ENCODE results near the gene R3HDML.

R3HDML gene

DNA sequence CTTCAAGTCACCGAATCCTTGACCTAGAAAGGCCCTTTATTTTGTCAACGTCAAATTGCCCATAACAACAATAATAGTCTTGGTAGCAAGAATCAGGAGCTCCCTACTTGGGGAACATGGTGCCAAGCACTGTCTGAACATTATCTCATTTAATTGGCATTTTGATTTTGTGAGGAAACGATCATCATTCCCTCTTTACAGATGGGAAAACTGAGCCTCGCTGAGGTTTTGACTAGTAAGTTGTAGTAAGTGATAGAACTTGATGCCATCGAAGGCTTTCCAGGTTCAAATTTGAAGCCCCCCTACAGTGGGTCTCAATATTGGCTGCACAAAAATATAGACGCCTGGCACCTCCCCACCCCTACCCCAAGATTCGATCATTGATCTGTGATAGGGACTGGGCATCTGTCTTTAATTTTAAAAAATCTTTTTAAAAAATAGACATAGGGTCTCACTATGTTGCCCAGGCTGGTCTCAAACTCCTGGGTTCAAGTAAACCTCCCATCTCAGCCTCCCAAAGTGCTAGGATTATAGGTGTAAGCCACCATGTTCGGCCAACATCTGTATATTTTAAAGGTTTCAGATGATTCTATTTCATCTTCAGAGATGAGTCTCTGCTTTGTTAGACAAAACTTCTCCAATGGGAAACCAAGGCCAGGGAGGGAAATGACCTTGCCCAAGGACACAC, 55.4 kb downstream of the R3HDML start:
- Histone ChIP-seq H3K4me1 (ENCODE audit: insufficient read depth, low read length) (no peaks in the 10 kb centered on the region), H3K4me2 (ENCODE audit: insufficient read depth, low read length) (no peak overlapping the region), H3K9ac (ENCODE audit: low read depth, low read length) (no peak overlapping the region), H4K20me1 (ENCODE audit: insufficient read depth, low read length) (no peaks in the 10 kb centered on the region), H3K4me3 (ENCODE audit: low read depth in 1 of 2, low read length in 2 of 2) (no peak overlapping the region), H3K27ac (ENCODE audit: low read length) (no peak overlapping the region), H3K27me3 (ENCODE audit: insufficient read depth, low read length, poor library complexity) (peaks cover 25% of the 10 kb centered on the region), H3K9me3 (ENCODE audit: insufficient read depth, low read length, severe bottlenecking) (no peaks in the 10 kb centered on the region), H2AFZ (ENCODE audit: low read depth, low read length) (no peak overlapping the region), H3K36me3 (ENCODE audit: insufficient read depth, low read length) (no peaks in the 10 kb centered on the region), H3K79me2 (ENCODE audit: insufficient read depth, low read length) (no peaks in the 10 kb centered on the region)
- TF ChIP-seq, protein P1, sequence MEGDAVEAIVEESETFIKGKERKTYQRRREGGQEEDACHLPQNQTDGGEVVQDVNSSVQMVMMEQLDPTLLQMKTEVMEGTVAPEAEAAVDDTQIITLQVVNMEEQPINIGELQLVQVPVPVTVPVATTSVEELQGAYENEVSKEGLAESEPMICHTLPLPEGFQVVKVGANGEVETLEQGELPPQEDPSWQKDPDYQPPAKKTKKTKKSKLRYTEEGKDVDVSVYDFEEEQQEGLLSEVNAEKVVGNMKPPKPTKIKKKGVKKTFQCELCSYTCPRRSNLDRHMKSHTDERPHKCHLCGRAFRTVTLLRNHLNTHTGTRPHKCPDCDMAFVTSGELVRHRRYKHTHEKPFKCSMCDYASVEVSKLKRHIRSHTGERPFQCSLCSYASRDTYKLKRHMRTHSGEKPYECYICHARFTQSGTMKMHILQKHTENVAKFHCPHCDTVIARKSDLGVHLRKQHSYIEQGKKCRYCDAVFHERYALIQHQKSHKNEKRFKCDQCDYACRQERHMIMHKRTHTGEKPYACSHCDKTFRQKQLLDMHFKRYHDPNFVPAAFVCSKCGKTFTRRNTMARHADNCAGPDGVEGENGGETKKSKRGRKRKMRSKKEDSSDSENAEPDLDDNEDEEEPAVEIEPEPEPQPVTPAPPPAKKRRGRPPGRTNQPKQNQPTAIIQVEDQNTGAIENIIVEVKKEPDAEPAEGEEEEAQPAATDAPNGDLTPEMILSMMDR (IDR thresholded peaks at IDR 0.05; ENCODE audit: borderline replicate concordance, extremely low read depth, low read length, poor library complexity, severe bottlenecking), result no peak
- TF ChIP-seq EZH2 (IDR thresholded peaks at IDR 0.05; ENCODE audit: borderline replicate concordance, low read depth, low read length, severe bottlenecking), result no peak
- DNase-seq (no peak), ATAC-seq (ENCODE audit: insufficient read depth, low read depth) (no peak)

DNA sequence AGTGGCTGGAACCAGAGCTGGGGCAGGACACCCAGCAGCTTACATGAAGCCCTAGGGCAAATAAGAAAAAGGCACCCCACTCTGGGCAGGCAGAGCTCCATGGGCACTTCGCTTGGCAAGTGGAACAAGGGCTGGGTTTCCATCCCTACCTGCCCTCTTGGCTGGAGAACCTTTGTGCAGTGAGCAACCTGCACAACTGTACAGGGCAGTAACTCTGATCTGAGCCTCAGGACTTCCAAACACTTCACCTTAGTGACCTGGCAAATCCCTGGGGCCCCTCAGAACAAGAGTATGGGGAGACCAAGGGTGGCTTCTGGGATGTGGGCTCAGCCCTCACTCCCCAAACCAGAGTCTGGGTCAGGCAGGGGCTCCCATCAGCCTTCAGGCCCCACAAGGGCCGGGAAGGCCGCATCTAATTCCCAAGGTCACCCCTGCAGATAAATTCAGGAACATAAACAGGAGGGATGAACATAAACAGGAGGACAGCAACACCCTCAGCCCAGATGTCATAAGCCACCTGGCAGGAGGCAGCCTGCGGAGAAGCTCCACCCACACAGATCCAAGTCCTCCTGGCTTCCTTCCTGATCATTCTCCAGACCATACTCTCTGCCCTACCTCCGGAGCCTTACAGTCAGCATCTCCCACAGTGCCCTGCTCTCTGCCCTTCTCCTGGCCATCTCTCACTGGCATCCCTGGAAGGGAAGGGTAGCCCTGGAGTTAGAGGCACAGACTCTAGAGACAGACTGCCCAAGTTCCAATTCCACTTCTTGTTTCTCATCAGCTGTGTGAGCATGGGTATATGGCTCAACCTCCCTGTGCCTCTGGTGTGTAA, 56.1 kb downstream of the R3HDML start:
- H3K9me3 ChIP-seq (ENCODE audit: insufficient read depth, low read length, severe bottlenecking), result no peaks in the 10 kb centered on the region
- ATAC-seq (ENCODE audit: insufficient read depth, low read depth), result no peak
- no peaks in the 10 kb centered on the region for H3K36me3 ChIP-seq (ENCODE audit: insufficient read depth, low read length)
- no peak overlapping the region for H2AFZ ChIP-seq (ENCODE audit: low read depth, low read length)
- no peaks in the 10 kb centered on the region for H3K79me2 ChIP-seq (ENCODE audit: insufficient read depth, low read length)
- no peak for DNase-seq
- H3K4me3 ChIP-seq (ENCODE audit: low read depth in 1 of 2, low read length in 2 of 2), result no peak overlapping the region
- no peaks in the 10 kb centered on the region for H4K20me1 ChIP-seq (ENCODE audit: insufficient read depth, low read length)
- TF ChIP-seq EZH2 (IDR thresholded peaks at IDR 0.05; ENCODE audit: borderline replicate concordance, low read depth, low read length, severe bottlenecking), result no peak
- TF ChIP-seq, protein P1 (IDR thresholded peaks at IDR 0.05; ENCODE audit: borderline replicate concordance, extremely low read depth, low read length, poor library complexity, severe bottlenecking), result no peak
- no peak overlapping the region for H3K4me2 ChIP-seq (ENCODE audit: insufficient read depth, low read length)
- peaks cover 31% of the 10 kb centered on the region for H3K27me3 ChIP-seq (ENCODE audit: insufficient read depth, low read length, poor library complexity)
- no peaks in the 10 kb centered on the region for H3K4me1 ChIP-seq (ENCODE audit: insufficient read depth, low read length)
- no peak overlapping the region for H3K27ac ChIP-seq (ENCODE audit: low read length)
- H3K9ac ChIP-seq (ENCODE audit: low read depth, low read length), result no peak overlapping the region

DNA sequence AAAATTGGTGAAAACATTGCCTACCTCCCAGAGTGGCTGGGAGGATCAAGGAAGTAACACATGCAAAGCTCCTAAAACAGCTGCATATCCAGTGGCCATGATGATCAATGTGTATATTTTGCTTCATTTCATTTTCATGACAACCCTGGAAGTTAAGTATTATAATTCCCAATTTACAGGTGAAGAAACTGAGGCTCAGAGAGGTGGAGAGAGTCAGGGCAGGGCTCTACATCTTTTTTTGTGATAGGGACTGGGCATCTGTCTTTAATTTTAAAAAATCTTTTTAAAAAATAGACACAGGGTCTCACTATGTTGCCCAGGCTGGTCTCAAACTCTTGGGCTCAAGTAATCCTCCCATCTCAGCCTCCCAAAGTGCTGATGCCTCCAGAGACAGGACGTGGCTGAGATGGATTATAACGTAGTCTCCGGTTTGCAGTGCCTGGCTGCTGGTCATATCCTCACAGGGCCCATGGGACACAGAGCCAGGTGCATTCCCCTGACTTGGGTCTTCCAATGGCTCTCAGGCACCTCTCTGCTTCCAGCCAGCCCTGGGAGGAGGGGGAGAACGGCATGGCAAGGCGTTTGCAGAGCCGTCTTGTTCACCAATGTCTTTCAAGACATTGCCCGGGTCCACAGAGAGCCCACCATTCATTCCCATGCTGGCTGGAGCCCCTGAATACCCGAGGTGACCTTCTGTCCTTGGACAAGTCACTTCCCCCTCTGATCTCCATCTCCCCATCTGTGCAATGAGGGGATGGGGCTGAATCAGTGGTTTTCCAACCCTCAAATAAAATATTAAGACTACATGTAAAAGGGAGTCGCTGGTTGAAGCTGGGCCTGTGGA, 57.0 kb downstream of the R3HDML start:
- Histone ChIP-seq H4K20me1 (ENCODE audit: insufficient read depth, low read length) (no peaks in the 10 kb centered on the region), H3K36me3 (ENCODE audit: insufficient read depth, low read length) (no peaks in the 10 kb centered on the region), H3K4me1 (ENCODE audit: insufficient read depth, low read length) (no peaks in the 10 kb centered on the region), H3K9ac (ENCODE audit: low read depth, low read length) (no peak overlapping the region), H3K27me3 (ENCODE audit: insufficient read depth, low read length, poor library complexity) (peaks cover 31% of the 10 kb centered on the region), H3K4me3 (ENCODE audit: low read depth in 1 of 2, low read length in 2 of 2) (no peak overlapping the region), H3K9me3 (ENCODE audit: insufficient read depth, low read length, severe bottlenecking) (no peaks in the 10 kb centered on the region), H3K79me2 (ENCODE audit: insufficient read depth, low read length) (no peaks in the 10 kb centered on the region), H3K4me2 (ENCODE audit: insufficient read depth, low read length) (no peak overlapping the region), H3K27ac (ENCODE audit: low read length) (no peak overlapping the region), H2AFZ (ENCODE audit: low read depth, low read length) (no peak overlapping the region)
- TF ChIP-seq EZH2 (IDR thresholded peaks at IDR 0.05; ENCODE audit: borderline replicate concordance, low read depth, low read length, severe bottlenecking), result no peak
- TF ChIP-seq, protein P1 (IDR thresholded peaks at IDR 0.05; ENCODE audit: borderline replicate concordance, extremely low read depth, low read length, poor library complexity, severe bottlenecking), result no peak
- no peak for ATAC-seq (ENCODE audit: insufficient read depth, low read depth)
- no peak for DNase-seq

Data from DND-41 (cell line).